A549 (cell line): Measurements from ENCODE around the gene RIMKLA. TPM values are rescaled to one million over a fixed set of nuclear protein-coding genes. Genes with fewer than 3 reads are reported as not detected.

Source experiments
- ATOH8 ChIP-seq: fragments of 250-450 bp; sonication (Bioruptor Pico); IDR thresholded peaks from 2 replicates; pipeline ENCODE4 v1.5.0; 2020; ENCODE audit warnings: low read depth, mild to moderate bottlenecking, moderate library complexity
- CEBPB ChIP-seq, 2 experiments: fragments of >200 bp in 1 of 2; sonication (Bioruptor Twin) in 1 of 2; formaldehyde crosslinking in 1 of 2; IDR thresholded peaks; 2 replicates each; pipeline ENCODE4 v1.6.1; 2012 to 2016
- CHD4 ChIP-seq: fragments of 200-600 bp; sonication (generic); IDR thresholded peaks from 2 replicates; pipeline ENCODE4 v1.6.1; 2016; ENCODE audit warnings: antibody characterized with exemption, mild to moderate bottlenecking, borderline replicate concordance
- EHMT2 ChIP-seq: fragments of 200-600 bp; sonication (generic); IDR thresholded peaks from 2 replicates; pipeline ENCODE4 v1.6.1; 2016; ENCODE audit warnings: antibody characterized with exemption, low read depth, mild to moderate bottlenecking, moderate library complexity
- ELK1 ChIP-seq: fragments of 150-350 bp; IDR thresholded peaks from 2 replicates; pipeline ENCODE4 v1.6.1; 2014; ENCODE audit warnings: low read depth, mild to moderate bottlenecking, low read length
- ESRRA ChIP-seq: fragments of 150-350 bp; IDR thresholded peaks from 2 replicates; pipeline ENCODE4 v1.6.1; 2014; ENCODE audit warnings: mild to moderate bottlenecking, low read length, borderline replicate concordance
- FOXS1 ChIP-seq: fragments of 250-450 bp; sonication (Bioruptor Pico); IDR thresholded peaks from 2 replicates; pipeline ENCODE4 v1.5.0; 2020; ENCODE audit warnings: mild to moderate bottlenecking, moderate library complexity
- GATA3 ChIP-seq: IDR thresholded peaks from 2 replicates; pipeline ENCODE4 v1.6.1; 2012; ENCODE audit warnings: borderline replicate concordance
- HDAC2 ChIP-seq: fragments of 200-600 bp; sonication (generic); IDR thresholded peaks from 2 replicates; pipeline ENCODE4 v1.6.1; 2016
- HES2 ChIP-seq: fragments of >200 bp; sonication (Bioruptor Twin); formaldehyde crosslinking; IDR thresholded peaks from 2 replicates; pipeline ENCODE4 v1.6.1; 2016
- HEYL ChIP-seq: fragments of 250-450 bp; sonication (Bioruptor Pico); IDR thresholded peaks from 2 replicates; pipeline ENCODE4 v1.8.0; 2021; ENCODE audit warnings: mild to moderate bottlenecking, moderate library complexity
- HMGXB4 ChIP-seq: fragments of 250-450 bp; sonication (Bioruptor Pico); IDR thresholded peaks from 2 replicates; pipeline ENCODE4 v1.5.0; 2021; ENCODE audit warnings: mild to moderate bottlenecking, moderate library complexity, borderline replicate concordance
- HOXA7 ChIP-seq: fragments of 250-450 bp; sonication (Bioruptor Pico); IDR thresholded peaks from 2 replicates; pipeline ENCODE4 v1.5.0; 2020; ENCODE audit warnings: mild to moderate bottlenecking, moderate library complexity
- HOXB13 ChIP-seq: fragments of 250-450 bp; sonication (Bioruptor Pico); IDR thresholded peaks from 2 replicates; pipeline ENCODE4 v1.5.0; 2020; ENCODE audit warnings: low read depth, mild to moderate bottlenecking, moderate library complexity
- HOXB5 ChIP-seq: fragments of 250-450 bp; sonication (Bioruptor Pico); IDR thresholded peaks from 2 replicates; pipeline ENCODE4 v1.5.0; 2020; ENCODE audit warnings: mild to moderate bottlenecking, moderate library complexity
- JUN ChIP-seq, 2 experiments: fragments of >200 bp; sonication (Bioruptor Twin); formaldehyde crosslinking; IDR thresholded peaks; 2 replicates in 1 of 2; 3 replicates in 1 of 2; pipeline ENCODE4 v1.6.1; 2016 to 2017
- KDM1A ChIP-seq: fragments of 200-600 bp; sonication (generic); IDR thresholded peaks from 2 replicates; pipeline ENCODE4 v1.6.1; 2016; ENCODE audit warnings: low read depth, mild to moderate bottlenecking
- KDM5A ChIP-seq: fragments of 200-600 bp; sonication (generic); IDR thresholded peaks from 2 replicates; pipeline ENCODE4 v1.6.1; 2016; ENCODE audit warnings: antibody characterized with exemption, mild to moderate bottlenecking
- MAFK ChIP-seq: fragments of 450-650 bp; IDR thresholded peaks from 2 replicates; pipeline ENCODE4 v1.6.1; 2014; ENCODE audit not compliant: partially characterized antibody
- MAZ ChIP-seq: fragments of 150-350 bp; IDR thresholded peaks from 2 replicates; pipeline ENCODE4 v1.6.1; 2014; ENCODE audit warnings: antibody characterized with exemption, low read depth, low read length, borderline replicate concordance
- MYC ChIP-seq: IDR thresholded peaks from 2 replicates; pipeline ENCODE4 v1.6.1; 2012; ENCODE audit warnings: mild to moderate bottlenecking, inconsistent platforms, low read length, improper control_type of control experiment, borderline replicate concordance
- NFE2L2 ChIP-seq: fragments of 150-350 bp; conservative IDR thresholded peaks from 2 replicates; pipeline ENCODE4 v1.6.1; 2014; ENCODE audit warnings: low read length
- PHF8 ChIP-seq: fragments of 200-600 bp; sonication (generic); IDR thresholded peaks from 2 replicates; pipeline ENCODE4 v1.6.1; 2016; ENCODE audit warnings: low read depth, mild to moderate bottlenecking, antibody characterized with exemption, moderate library complexity, borderline replicate concordance
- POLR2AphosphoS2 ChIP-seq: conservative IDR thresholded peaks from 2 replicates; pipeline ENCODE4 v1.6.1; 2012; ENCODE audit warnings: low read length, improper control_type of control experiment, inconsistent platforms
- RAD21 ChIP-seq, 2 experiments: fragments of >200 bp in 1 of 2; sonication (Bioruptor Twin) in 1 of 2; formaldehyde crosslinking in 1 of 2; IDR thresholded peaks in 1 of 2; conservative IDR thresholded peaks in 1 of 2; 2 replicates in 1 of 2; 3 replicates in 1 of 2; pipeline ENCODE4 v1.6.1; 2012 to 2018; ENCODE audit warnings: inconsistent platforms in 1 of 2
- RARB ChIP-seq: fragments of 250-450 bp; sonication (Bioruptor Pico); IDR thresholded peaks from 2 replicates; pipeline ENCODE4 v1.8.0; 2021; ENCODE audit warnings: mild to moderate bottlenecking, moderate library complexity
- REST ChIP-seq: fragments of 200-600 bp; sonication (generic); IDR thresholded peaks from 2 replicates; pipeline ENCODE4 v1.6.1; 2016; ENCODE audit warnings: antibody characterized with exemption, mild to moderate bottlenecking, moderate library complexity
- RFX5 ChIP-seq: fragments of 450-650 bp; IDR thresholded peaks from 2 replicates; pipeline ENCODE4 v1.7.1; 2014; ENCODE audit warnings: antibody characterized with exemption, mild to moderate bottlenecking, moderate library complexity
- RNF2 ChIP-seq: fragments of 200-600 bp; sonication (generic); IDR thresholded peaks from 2 replicates; pipeline ENCODE4 v1.6.1; 2016; ENCODE audit warnings: low read depth, mild to moderate bottlenecking, antibody characterized with exemption, moderate library complexity, borderline replicate concordance
- TP53 ChIP-seq: fragments of 250-450 bp; sonication (Bioruptor Pico); IDR thresholded peaks from 2 replicates; pipeline ENCODE4 v1.5.0; 2021; ENCODE audit warnings: mild to moderate bottlenecking, moderate library complexity
- ZC3H11A ChIP-seq: fragments of 450-650 bp; IDR thresholded peaks from 2 replicates; pipeline ENCODE4 v1.6.1; 2014; ENCODE audit warnings: antibody characterized with exemption, mild to moderate bottlenecking
- ZFP36 ChIP-seq: fragments of 450-650 bp; IDR thresholded peaks from 2 replicates; pipeline ENCODE4 v1.6.1; 2014; ENCODE audit warnings: borderline replicate concordance; ENCODE audit not compliant: partially characterized antibody
- ZNF302 ChIP-seq: fragments of 250-450 bp; sonication (Bioruptor Pico); IDR thresholded peaks from 2 replicates; pipeline ENCODE4 v1.9.0; 2021; ENCODE audit warnings: inconsistent platforms, mild to moderate bottlenecking, moderate library complexity
- ZSCAN20 ChIP-seq: fragments of 250-450 bp; sonication (Bioruptor Pico); IDR thresholded peaks from 2 replicates; pipeline ENCODE4 v1.8.0; 2022; ENCODE audit warnings: mild to moderate bottlenecking, moderate library complexity
- polyA plus RNA-seq, 4 experiments: library from polyadenylated mRNA; depleted of rRNA in 3 of 4; stranded (reverse); fragments of >200 nt; fragmentation: RNase III in 1 of 4; extraction: RNeasy Plus Mini Kit Qiagen cat#74134 plus additional on column Dnase treatment in 1 of 4; gene quantifications; 2 replicates in 3 of 4; 3 replicates in 1 of 4; pipeline ENCODE4 v1.2.3, GENCODE V29; 2011 to 2017

RIMKLA gene
- polyA plus RNA-seq, 2 of the 4 experiments (the other 2 are of a cell fraction), result 0.35 to 1.7 TPM

- TF ChIP-seq REST, result no peak
- TF ChIP-seq CHD4, result no peak
- TF ChIP-seq ZNF302 (CRISPR knock-in tag), result no peak
- no peak for TF ChIP-seq HMGXB4
- TF ChIP-seq NFE2L2, result no peak
- 0 out of 2 replicates have a peak, but pooled peaks have one; percentile 20 for TF ChIP-seq HOXB5 (CRISPR knock-in tag)
- no peak for TF ChIP-seq ZSCAN20 (CRISPR knock-in tag)
- TF ChIP-seq ZFP36, result no peak
- TF ChIP-seq ATOH8 (CRISPR knock-in tag), result no peak
- TF ChIP-seq POLR2AphosphoS2, result no peak
- TF ChIP-seq KDM5A, result no peak
- TF ChIP-seq RFX5, result no peak
- no peak for TF ChIP-seq FOXS1 (CRISPR knock-in tag)
- no peak for TF ChIP-seq HEYL (CRISPR knock-in tag)
- TF ChIP-seq GATA3, result peak; percentile 70
- no peak for TF ChIP-seq HES2
- no peak for TF ChIP-seq HDAC2
- no peak for TF ChIP-seq MAZ
- TF ChIP-seq ESRRA, result no peak
- no peak for TF ChIP-seq RNF2
- TF ChIP-seq CEBPB (IDR thresholded peaks at IDR 0.05), result no peak
- no peak for TF ChIP-seq MYC
- TF ChIP-seq ELK1, result no peak
- TF ChIP-seq HOXB13 (CRISPR knock-in tag), result no peak
- peak; percentile 28 to 86; a peak in 3 of 5 replicates for TF ChIP-seq JUN (IDR thresholded peaks at IDR 0.05)
- no peak for TF ChIP-seq TP53 (CRISPR knock-in tag)
- no peak for TF ChIP-seq HOXA7 (CRISPR knock-in tag)
- peak; percentile 53 for TF ChIP-seq PHF8
- no peak for TF ChIP-seq KDM1A
- TF ChIP-seq EHMT2, result no peak
- TF ChIP-seq RARB (CRISPR knock-in tag), result no peak
- TF ChIP-seq MAFK, result no peak
- no peak for TF ChIP-seq ZC3H11A
- peak in 1 of 2 experiments; percentile 20; a peak in 1 of 5 replicates for TF ChIP-seq RAD21 (conservative IDR thresholded peaks at IDR 0.05 in 1 of 2, IDR thresholded peaks at IDR 0.05 in 1 of 2)
Measured at GRCh38 chr1:42335050-42335808, 45.4 kb upstream of the RIMKLA start, which contains the start of gene FOXJ3 (continued).
